ENCODE results near the gene WSCD1. TPM values are rescaled to one million over a fixed set of nuclear protein-coding genes. Genes with fewer than 3 reads are reported as not detected.

Gene WSCD1
- total RNA-seq, 2 experiments from 2014 or later = 0.05 TPM; not detected in 1

DNA sequence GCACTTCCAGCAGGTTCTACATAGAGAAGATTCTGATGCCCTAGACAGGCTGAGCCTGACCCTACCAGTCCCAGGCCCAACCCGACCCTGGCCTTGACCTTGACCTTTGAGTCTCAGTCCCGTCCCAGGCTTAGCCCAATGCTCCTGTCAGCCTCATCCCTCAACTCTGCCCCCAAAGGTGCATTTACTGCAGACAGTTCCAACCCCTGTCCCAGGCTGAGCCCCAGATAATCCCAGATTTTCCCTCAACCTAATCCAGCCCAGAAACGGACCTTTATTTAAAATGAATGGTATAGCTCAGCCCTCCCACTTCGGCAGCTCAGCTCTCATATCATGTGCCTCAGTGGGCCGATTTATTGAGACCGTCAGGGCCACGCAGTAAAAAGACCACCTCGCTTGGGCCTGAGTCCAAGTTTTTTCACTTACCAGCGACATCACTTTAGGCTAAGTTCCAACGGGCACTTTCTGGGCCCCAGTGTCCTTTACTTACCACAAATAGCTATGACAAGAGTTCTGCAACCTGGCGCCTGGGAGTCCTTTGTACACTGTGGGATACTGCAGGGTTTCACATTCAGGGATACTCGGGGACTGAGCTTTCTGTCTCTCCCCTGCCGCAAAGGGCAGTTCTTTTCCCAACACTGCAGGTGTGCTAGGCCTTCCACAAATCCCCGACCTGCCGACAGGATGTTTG lies 89.5 kb downstream of the WSCD1 start:
- Mint-ChIP-seq H3K27ac (no peak overlapping the region), H3K4me3 (no peak overlapping the region), H3K9me3 (no peaks in the 10 kb centered on the region), H3K36me3 (ENCODE audit: low read depth) (no peaks in the 10 kb centered on the region), H3K4me1 (ENCODE audit: low read depth) (no peaks in the 10 kb centered on the region), H3K27me3 (peaks cover 10% of the 10 kb centered on the region)
- ChIA-PET POLR2A (no interaction called here), CTCF (no interaction called here)
- intact Hi-C loops (cut with micrococcal nuclease) = no loop called here
- no peak for ATAC-seq
- no peak for DNase-seq
- TF ChIP-seq, protein P1, sequence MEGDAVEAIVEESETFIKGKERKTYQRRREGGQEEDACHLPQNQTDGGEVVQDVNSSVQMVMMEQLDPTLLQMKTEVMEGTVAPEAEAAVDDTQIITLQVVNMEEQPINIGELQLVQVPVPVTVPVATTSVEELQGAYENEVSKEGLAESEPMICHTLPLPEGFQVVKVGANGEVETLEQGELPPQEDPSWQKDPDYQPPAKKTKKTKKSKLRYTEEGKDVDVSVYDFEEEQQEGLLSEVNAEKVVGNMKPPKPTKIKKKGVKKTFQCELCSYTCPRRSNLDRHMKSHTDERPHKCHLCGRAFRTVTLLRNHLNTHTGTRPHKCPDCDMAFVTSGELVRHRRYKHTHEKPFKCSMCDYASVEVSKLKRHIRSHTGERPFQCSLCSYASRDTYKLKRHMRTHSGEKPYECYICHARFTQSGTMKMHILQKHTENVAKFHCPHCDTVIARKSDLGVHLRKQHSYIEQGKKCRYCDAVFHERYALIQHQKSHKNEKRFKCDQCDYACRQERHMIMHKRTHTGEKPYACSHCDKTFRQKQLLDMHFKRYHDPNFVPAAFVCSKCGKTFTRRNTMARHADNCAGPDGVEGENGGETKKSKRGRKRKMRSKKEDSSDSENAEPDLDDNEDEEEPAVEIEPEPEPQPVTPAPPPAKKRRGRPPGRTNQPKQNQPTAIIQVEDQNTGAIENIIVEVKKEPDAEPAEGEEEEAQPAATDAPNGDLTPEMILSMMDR (IDR thresholded peaks at IDR 0.05) = no peak

DNA sequence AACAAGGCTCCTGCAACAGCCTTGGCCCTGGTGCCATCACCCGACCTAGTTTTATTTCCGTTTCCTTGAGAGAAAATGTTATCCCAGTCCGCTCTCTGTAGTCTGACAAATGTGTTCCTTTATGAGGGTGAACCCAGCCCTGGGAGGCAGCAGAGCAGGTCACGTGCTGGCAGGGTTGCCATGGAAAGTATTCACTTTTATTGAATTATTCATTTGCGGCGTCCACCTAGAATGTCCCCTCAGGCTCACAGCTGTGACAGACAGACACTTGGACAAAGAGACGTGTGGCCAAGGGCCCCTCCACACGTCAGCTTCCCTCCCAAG lies 90.0 kb downstream of the WSCD1 start:
- peaks cover 10% of the 10 kb centered on the region for H3K27me3 Mint-ChIP-seq
- no peaks in the 10 kb centered on the region for H3K9me3 Mint-ChIP-seq
- no peak for DNase-seq
- ChIA-PET POLR2A (no interaction called here), CTCF (no interaction called here)
- TF ChIP-seq, protein P1 (IDR thresholded peaks at IDR 0.05) = no peak
- H3K27ac Mint-ChIP-seq = no peak overlapping the region
- H3K4me1 Mint-ChIP-seq (ENCODE audit: low read depth) = no peaks in the 10 kb centered on the region
- ATAC-seq = no peak
- no peak overlapping the region for H3K4me3 Mint-ChIP-seq
- no peaks in the 10 kb centered on the region for H3K36me3 Mint-ChIP-seq (ENCODE audit: low read depth)
- intact Hi-C loops (cut with micrococcal nuclease) = no loop called here

DNA sequence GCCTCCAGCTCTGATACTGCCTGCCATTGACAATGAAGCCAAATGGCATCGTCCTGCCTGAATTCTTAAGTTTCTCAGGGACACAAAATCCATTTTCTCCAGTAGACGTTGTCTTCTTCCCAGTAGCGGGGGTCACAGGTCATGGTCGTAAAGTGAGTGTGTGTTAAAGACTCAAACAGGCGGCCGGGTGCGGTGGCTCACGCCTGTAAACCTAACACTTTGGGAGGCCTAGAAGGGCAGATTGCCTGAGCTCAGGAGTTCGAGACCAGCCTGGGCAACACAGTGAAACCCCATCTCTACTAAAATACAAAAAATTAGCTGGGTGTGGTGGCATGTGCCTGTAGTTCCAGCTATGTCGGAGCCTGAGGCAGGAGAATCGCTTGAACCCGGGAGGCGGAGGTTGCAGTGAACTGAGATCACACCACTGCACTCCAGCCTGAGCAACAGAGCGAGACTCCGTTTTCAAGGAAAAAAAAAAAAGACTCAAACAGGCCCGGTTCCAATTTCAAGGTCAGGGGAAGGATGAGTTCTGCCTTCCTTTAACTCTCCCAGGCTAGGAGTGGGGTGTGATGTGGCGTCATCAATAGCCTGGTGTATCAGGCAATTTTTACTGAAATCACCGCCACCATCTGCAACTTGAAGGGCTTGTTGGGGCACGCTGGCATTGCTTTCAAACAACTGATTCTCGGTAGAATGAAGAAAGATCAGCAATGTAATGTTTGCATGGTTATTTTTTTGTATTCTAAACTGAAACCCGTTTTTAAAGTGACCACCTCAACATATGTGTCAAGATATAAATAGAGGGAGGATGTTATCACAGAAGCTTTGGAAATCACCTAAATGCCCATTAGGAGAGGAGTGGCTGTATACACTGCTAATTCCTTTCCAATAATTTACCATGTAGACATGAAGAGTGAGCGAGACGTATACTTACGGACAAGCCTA lies 91.0 kb downstream of the WSCD1 start:
- Mint-ChIP-seq H3K27me3 (peaks cover 10% of the 10 kb centered on the region), H3K4me1 (ENCODE audit: low read depth) (no peaks in the 10 kb centered on the region), H3K36me3 (ENCODE audit: low read depth) (no peaks in the 10 kb centered on the region), H3K27ac (no peak overlapping the region), H3K4me3 (no peak overlapping the region), H3K9me3 (no peaks in the 10 kb centered on the region)
- DNase-seq = no peak
- no peak for ATAC-seq
- ChIA-PET POLR2A (no interaction called here), CTCF (no interaction called here)
- TF ChIP-seq, protein P1 (IDR thresholded peaks at IDR 0.05) = no peak
- intact Hi-C loops (cut with micrococcal nuclease) = no loop called here

DNA sequence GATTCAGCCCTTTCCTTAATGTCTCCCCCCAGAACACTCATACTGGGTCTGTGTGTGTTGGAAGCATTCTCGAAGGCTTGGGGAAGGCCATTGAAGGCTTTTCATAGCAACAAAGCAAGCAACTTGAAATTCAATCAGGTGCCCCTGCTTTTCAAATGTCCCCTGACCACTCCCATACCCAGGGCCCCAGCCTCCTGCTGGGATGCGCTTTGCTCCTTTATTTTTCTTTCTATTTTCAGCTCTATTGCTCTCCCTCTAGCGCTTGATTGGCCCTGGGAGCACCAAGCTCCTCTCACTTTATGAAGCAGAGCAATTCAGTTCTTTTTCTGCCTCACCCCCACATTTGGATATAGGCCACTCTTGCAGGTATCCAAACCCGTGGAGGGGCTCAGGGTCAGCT lies 92.0 kb downstream of the WSCD1 start:
- Mint-ChIP-seq H3K4me3 (no peak overlapping the region), H3K4me1 (ENCODE audit: low read depth) (no peaks in the 10 kb centered on the region), H3K9me3 (no peaks in the 10 kb centered on the region), H3K36me3 (ENCODE audit: low read depth) (no peaks in the 10 kb centered on the region), H3K27ac (no peak overlapping the region), H3K27me3 (peaks cover 10% of the 10 kb centered on the region)
- DNase-seq = no peak
- ChIA-PET CTCF (no interaction called here), POLR2A (no interaction called here)
- TF ChIP-seq, protein P1 (IDR thresholded peaks at IDR 0.05) = no peak
- intact Hi-C loops (cut with micrococcal nuclease) = no loop called here
- ATAC-seq = no peak

DNA sequence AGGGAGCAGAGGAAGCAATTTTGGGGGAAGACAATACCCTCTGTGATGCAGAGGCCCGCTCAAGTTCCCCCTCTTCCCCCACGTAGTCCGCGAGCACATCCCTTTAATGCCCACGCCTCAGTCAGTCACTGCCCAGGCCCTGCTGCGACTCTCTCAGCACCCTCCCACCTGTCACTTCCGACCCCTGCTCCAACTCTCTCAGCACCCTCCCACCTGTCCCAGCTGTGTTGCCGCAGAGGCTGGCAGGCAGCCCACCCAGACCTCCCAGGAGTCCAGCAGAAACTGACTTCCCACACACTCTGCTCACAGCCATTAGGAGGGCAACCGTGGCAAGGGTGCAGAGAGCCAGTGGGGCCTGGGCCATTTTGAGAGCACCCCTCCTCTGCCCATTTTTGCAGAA lies 92.7 kb downstream of the WSCD1 start:
- H3K4me1 Mint-ChIP-seq (ENCODE audit: low read depth) = no peaks in the 10 kb centered on the region
- CTCF ChIA-PET = no interaction called here
- H3K9me3 Mint-ChIP-seq = no peaks in the 10 kb centered on the region
- ATAC-seq = no peak
- intact Hi-C loops (cut with micrococcal nuclease) = no loop called here
- peaks cover 10% of the 10 kb centered on the region for H3K27me3 Mint-ChIP-seq
- H3K27ac Mint-ChIP-seq = no peak overlapping the region
- H3K4me3 Mint-ChIP-seq = no peak overlapping the region
- DNase-seq = no peak
- no peaks in the 10 kb centered on the region for H3K36me3 Mint-ChIP-seq (ENCODE audit: low read depth)
- POLR2A ChIA-PET = no interaction called here
- TF ChIP-seq, protein P1 (IDR thresholded peaks at IDR 0.05) = no peak
